NCI-H1417 treated with DMSO at 0.1 percent for 48 hours (cell line): Measurements from ENCODE around the gene GGT1.
"Not testable (repeated sequence)": the region's sequence is repeated elsewhere in the genome, so short reads cannot be mapped to it uniquely, and the experiment has no call there.

Source experiments
- DNase-seq: peaks from one replicate; lab custom pipeline; 2025; lab: John Stamatoyannopoulos, UW

GGT1 gene

DNA sequence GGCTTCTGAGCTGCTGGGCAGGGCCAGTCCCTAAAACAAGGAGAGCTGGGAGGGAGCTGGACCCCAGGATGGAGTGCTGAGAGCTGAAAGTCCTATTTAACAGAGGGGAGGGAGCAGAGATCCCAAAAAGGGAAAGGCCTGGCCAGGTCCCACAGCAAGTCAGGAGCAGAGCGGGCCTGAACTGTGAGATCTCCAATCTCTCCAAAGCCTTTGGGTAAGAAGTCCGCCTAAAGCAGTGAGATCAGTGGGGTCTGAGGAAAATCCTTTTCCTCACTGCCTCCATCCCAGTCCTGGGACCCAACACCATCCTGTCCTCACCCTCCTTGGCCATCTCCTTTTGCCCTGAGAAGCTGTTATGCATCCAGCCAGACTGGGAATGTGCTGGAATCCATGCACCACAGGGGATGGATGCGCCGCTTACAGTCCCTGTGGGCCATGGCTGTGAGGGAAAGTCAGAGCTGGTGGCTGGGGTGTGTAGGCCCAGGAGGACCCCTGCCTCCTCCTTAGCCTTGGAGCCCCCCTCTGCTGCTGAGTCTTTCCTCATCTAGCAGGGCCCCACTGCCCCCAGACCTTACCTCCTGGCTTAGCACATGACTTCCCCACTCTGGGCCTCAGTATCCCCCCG lies 18.7 kb upstream of the GGT1 start:
- DNase-seq = no peak

DNA sequence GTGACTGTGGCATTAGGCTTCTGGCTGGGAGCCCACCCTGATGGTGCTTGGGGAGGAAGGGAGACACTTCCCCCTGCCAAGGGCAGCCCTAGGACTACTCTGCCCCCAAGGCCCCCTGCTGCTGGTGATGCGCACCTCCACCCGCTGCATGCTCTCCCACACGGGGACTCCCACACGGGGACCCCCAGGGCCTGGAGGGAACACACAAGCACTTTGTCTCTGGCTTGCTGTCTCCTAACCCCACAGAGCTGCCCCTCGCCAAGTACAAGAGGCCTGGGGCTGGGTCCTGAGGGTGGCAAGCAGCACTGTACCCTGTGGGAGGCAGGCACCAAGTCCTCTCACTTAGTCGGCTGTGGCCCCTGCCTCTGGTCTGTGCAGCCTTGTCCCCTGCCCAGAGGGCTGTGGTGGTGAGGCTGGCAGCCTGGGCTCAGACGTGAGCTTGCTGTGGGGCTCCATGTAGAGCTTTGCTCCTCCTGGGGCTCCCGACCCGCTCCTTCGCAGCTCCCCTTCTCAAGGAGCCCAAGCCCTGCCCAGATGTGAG lies 18.1 kb upstream of the GGT1 start:
- DNase-seq = no peak

DNA sequence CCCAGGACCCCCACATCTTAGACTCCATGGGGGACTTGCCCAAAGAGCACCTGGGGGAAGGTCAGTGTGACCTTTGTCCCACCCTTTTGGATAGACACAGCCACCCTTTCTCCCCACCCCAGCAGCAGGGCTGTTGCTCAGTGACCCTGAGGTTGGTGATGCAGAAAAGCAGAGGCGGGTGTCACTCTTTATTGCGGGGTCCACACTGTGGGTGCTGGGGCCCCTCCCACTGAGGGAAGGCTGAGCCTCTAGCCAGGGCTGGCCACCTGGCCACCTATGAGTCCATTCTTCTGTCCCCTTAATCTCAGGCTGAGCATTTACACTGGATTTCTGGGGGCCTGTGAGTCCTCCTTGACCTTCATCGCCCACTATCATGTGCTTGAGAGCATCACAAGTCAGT lies 17.5 kb upstream of the GGT1 start:
- no peak for DNase-seq

DNA sequence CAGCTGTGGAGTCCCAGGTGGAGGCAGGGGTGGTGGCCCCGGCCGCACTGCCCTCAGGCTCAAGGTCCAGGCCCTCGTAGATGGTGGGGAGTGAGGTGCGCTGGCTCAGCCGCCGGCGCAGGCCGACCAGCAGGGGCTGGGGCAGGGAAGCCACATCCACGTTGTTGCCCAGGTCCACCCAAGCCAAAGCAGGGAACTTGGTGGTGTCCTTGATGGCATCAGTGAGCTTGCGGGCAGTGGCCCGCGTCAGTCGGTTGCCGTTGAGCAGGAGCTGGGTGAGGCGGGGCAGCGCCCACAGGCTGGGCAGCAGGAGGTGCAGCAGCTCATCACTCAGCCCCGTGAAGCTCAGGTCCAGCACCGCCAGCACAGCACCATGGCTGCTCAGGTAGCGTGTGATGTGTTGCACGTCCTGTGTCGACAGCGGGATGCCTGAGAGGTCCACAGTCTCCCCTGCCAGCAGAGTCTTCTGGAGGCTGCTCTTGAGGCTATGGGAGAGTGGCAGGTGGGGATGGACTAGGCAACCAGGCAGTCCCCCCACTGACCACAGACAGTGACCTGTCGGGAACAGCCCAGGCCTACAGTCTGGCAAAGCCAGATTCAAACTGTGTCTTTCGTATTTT lies 17.0 kb upstream of the GGT1 start:
- DNase-seq = no peak

DNA sequence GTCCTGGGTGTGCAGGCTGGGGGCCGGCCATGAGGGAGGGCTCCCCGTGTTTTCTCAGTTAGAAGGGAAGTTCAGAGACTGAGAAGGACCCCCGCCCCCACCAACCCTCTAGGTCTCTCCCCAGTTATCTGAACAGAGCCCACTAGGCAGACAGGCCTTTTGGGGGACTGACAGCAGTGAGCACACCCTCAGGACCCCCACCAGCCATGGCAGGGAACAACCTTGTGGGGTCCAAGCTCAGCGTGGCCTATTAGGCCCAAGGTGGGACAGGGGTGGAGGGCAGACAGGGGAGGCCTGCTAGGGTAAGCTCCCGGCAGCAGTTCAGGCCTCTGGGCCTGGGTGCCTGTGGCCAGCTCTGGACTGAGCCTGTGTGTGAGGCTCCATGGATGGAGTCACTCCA lies 15.7 kb upstream of the GGT1 start:
- no peak for DNase-seq

DNA sequence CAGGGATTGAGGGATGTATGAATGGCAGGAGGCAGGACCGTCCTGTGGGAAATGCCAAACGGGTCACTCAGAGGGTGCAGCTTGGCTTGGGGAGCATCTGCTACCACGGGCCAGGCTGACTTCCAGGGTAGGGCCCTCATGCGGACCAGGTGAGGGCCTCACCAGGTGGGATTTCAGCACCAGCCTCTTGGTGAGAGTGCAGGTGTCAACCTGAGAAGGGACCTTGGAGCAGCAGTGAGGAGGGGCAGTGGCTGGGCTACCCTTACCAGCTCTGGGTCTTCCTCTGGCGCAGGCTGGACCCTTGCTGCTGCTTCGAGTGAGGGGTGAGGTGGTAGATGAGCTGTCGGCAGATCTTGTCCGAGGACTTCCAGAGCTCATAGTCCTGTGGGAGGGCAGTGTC lies 15.0 kb upstream of the GGT1 start:
- no peak for DNase-seq

DNA sequence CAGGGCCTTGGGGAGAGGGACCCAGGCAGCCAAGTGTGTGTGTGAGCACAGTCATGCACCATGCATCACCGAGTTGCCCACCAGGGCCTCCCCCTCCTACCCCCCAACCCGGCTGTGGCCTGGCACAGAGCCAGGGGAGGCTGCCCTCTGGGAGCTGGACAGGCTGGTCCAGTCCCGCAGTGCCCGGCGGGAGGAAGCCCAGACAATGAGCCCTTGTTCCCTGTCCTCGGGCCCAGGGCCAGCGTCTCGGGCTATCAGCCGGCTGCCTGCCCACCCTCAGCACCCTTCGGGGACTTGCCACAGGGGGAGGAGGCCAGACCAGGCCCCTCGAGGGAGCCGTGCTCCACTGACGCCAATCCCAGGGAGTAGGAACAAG lies 14.6 kb upstream of the GGT1 start:
- no peak for DNase-seq

DNA sequence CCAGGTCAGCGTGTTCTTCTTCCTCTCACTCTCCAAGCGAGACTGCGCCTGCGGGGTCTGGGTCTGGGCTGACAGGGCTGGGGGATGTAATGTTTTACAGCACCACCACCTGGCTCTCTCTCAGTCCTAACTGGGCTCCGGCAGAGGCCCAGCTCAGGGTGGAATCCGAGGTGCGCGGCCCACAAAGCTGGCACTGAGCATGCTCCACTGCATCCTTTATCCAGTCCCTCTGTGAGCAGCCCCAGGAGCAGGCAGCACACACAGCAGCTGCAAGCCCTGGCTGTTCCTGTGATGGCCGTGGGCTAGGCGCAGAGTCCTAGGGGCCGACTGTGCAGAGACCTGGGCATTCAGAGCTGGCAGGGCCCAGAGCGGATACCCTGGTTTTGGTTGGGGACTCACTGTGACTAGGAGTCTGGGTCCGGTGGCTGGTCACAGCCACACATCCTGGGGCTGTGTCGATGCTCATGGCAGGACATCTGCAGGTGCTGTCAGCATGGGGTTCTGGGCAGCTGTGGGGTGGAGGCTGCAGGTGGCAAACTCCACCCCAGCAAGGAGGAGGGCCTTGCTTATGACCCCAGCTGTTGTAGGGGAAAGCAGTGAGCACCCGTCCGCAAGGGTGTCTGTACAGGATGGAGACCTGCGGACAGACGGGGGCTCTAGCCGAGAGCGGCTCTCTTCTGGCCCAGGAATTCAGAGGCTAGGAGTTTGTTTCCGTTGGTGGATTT lies 14.1 kb upstream of the GGT1 start:
- no peak for DNase-seq

DNA sequence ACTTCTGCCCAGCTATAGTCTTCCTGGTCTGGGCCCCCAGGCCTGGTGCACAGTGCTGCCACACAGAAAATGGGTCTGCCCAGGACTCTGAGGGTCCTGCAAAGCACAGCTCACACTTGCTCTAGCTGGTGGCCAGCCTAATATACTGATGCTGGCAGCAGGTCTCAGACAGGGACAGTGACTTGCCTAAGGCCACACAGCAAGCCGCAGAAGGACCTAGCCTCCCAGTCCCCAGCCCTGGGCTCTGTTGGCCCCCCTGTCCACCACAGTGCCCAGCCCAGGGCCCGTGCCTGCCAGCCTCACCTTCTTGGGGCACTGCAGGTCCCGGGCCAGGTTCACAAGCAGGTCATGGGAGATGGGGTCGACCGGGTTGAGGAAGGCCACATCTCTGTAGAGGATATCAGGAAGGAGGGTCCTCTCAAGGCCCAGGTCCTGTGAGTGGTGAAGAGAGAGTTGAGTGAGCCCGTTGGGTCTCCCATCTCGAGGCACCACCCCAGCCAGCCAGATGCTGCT lies 13.4 kb upstream of the GGT1 start:
- no peak for DNase-seq

DNA sequence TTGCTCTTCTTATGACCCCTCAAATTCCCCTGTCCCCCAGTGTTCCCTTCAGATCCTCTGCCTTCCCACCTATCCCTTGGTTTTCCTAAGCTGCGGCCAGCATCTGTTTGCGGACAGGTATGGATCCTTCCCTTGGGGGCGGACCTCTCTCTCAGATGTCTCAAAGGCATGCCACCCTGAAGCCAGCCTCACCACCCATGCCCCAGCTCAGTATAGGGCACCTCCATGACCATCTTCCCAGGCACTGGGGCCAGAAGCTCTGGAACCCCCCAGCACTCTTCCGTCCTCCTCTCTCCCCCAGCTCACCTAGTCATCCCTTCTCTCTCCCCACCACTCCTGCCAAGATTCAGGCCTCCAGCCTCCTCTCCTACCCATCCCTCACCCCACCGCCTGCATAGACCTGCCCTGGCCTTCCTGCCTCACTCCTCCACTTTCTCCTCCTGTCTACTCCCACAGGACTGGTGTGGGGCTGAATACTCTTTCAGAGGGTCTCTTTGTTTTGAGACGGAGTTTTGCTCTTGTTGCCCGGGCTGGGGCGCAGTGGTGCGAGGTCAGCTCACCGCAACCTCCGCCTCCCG lies 12.3 kb upstream of the GGT1 start:
- DNase-seq = no peak

DNA sequence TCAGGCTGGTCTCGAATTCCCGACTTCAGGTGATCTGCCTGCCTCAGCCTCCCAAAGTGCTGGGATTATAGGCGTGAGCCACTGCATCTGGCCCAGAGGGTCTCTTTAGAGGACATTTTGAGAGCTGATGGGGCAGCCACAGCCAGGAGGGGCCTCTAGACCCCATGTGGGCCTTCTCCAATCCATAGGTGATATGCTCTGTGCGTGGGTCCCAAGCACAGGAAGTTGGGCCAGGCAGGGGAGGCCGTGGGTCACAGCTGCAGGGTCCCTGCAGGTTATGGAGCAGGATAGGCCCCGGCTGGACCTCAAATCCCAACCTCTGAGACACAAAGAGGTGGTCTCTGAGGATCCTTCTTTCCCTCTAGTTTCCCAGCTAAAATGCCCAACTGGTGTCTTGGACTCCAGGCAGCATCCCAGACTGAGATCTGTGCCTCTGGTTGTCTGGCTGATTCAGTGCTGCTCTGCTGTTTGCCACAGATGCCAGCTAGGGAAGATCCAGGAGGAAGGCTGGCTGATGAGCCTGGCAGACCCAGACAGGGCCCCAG lies 11.6 kb upstream of the GGT1 start:
- DNase-seq = no peak

DNA sequence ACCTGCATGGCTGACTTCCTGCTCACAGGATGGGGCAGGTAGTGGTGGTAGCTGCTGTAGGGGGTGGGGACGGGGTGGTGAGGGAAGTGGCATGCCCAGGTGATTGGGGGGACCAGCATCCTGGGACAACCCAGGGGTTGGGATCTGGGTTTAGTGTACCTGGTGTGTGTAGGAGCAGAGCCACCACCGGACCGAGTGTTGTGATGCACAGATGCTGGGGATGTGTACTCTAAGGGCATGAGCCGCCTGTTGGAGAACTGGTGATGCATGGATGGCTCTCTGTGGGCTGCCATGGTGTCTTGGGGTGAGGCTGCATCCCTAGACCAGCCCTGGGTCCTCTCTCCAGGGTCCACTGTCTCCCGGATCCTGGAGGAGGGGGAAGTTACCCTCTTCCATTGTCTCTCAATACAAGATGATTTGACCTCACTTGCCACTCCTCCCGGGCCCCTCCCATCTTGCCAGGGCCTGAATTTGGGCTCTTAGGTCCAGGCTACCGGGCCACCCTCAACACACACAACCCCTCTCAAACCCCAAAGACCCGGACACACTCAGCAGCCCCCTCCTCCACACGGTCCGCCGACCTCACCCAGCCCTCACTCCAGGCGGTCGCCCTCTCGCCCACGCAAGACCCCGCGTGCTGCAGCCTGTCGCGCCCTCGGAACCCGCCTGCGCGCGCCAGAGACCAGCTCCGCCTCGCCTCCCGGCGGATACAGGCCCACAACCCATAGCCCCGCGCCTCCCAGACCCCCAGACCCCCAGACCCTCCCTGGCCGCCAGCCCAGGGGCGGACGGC lies 10.7 kb upstream of the GGT1 start:
- no peak for DNase-seq

DNA sequence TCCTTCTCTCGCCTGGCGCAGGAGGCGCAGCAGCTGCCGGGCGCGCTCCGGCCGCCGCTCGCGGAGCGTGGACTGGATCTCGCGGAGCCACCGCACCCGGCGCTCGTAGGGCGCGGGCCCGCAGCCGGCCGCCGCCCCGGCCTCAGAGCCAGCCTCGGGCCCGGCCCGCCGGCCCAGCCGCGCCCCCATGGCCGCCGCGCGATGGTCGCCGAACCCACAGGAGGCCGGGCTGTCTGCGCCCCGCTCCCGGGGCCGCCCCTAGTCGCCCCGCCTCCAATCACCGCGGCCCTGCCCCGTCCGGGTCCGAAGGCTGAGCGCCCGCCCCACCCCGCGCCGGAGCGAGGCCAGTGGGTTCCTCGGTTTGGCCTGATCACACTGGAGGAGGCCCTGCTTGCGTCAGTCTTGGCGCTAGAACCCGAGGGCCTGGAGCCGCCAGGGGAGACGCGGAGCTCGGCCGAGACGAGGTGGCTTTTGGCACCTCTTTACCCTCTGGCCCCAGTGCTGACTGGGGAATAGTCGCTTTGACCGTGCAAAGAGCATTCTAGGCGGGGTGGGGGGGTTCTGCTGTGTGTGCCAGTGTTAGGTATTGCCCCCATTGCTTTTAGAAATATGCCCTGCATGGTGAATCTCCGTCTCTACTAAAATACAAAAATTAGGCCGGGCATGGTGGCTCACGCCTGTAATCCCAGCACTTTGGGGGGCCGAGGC lies 10.0 kb upstream of the GGT1 start, which contains the start of gene LRRC75B:
Gene LRRC75B, minus strand, starts transcription at position 223 of the 708 bp plus-strand sequence. Its CDS starts 34 bp downstream, at position 189.
- DNase-seq = no peak

DNA sequence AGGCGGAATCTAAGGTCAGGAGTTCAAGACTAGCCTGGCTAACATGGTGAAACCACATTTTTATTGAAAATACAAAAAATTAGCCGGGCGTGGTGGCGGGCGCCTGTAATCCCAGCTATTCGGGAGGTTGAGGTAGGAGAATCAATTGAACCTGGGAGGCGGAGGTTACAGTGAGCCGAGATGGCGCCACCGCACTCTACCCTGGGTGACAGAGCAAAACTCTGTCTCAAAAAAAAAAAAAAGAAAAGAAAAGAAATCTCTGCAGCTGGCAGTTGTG lies 9.5 kb upstream of the GGT1 start:
- not testable (repeated sequence) for DNase-seq

DNA sequence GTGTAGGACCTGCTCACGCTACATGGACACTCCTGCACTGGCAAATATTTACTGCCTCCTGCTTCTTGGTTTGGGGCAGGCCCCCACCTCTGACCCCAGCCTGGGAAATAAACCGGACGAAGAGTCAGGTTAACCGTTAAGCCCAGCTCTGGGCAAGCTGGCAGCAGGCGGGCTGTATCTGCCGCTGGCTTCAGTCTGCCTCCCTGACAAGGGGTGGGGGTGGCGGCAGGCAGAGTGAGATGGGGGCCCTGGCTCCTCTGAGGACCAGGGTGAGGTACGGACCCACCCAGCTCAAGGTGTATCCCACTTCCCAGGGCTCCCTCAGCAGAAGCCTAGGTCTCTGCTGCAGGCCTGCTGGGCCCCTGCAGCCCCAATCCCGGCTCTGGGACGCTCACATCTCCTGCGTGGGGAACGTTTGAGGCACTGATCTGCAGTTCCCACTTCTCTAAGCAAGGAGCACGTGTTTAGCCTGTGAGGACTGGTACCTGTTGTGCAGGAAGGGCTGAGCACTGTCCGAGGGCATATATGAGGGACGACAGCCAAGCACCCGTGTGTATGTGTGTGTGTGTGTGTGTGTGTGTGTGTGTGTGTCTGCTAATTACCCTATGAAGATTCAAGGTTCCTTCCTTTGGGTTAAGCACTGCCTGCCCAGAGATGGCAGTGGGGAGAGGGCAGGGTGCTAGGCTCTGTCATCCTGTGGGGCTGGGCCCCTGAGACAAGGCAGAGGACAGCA lies 9.0 kb upstream of the GGT1 start:
- DNase-seq = no peak

DNA sequence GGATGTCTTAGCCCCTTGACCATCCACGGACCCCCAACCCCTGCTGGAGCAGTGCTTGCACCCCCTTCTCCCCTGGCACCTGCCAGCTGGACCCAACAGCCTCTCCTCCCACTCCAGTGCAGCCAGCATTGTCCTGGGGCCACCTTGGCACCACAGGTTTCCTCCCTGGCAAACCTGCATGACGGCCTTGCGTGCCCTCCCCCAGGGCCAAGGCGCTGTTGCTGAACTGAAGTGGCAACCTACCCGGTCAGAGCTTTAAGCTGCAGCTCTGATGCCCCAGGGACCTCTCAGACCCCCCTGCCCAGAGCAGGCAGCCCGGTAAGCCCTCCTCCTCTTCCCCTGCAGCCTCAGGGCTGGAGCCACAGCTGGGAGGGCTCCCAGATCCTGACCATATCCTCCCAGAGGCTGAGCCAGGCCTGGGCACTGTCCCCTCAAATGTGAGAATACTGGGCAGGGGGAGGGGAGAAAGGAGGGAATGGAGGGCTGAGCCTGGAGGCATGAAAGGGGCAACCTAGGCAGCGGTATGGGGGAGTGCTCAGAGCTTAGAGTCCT lies 8.3 kb upstream of the GGT1 start:
- DNase-seq = no peak

DNA sequence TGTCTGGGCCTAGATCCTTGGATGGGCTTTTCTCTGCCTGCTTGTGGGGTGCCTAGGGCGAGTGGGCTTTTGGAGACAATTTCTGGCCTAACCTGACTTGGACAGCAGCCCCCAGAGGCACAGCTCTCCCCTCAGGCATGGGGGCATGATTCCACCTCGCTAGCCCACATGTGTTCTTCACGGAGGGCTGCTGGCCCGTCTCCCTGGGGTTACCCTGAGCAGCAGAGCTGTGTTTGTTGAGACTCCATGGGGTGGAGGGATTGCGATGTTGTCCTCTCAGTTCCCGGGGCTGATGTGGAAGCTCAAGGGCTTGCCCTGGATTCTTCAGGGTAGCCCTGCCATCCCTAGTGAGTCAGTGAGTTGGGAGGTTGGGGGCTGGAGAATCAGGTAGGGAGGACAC lies 7.8 kb upstream of the GGT1 start:
- no peak for DNase-seq

DNA sequence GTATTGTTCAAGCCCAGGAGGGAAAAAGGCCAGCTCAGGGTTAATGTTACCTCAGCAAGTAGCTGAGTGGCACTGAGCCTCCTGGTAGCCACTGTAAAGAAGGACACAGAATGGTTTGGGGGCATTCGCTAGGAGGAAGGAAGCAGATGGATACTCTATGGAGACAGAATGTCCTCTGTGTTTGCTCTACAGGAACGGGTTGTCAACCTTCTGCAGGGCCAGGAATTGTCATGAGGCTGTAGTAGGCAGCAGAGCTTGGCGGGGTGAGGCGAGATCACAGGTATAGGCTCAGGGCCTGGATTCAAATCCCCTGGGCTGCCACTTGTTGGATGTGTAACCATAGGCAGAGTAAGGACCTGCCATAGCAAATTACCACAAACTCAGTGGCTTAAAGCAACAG lies 7.1 kb upstream of the GGT1 start:
- DNase-seq = no peak

DNA sequence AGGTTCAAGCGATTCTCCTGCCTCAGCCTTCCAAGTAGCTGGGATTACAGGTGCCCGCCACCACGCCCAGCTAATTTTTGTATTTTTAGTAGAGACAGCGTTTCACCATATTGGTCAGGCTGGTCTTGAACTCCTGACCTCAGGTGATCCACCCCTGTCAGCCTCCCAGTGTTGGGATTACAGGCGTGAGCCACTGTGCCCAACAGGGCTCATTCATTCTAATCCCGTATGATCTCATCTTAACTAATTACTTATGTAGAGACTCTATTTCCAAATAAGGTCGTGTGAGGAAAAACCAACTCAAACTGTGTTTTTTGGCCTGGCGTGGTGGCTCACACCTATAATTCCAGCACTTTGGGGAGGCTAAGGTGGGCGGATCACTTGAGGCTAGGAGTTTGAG lies 5.9 kb upstream of the GGT1 start:
- DNase-seq = not testable (repeated sequence)

DNA sequence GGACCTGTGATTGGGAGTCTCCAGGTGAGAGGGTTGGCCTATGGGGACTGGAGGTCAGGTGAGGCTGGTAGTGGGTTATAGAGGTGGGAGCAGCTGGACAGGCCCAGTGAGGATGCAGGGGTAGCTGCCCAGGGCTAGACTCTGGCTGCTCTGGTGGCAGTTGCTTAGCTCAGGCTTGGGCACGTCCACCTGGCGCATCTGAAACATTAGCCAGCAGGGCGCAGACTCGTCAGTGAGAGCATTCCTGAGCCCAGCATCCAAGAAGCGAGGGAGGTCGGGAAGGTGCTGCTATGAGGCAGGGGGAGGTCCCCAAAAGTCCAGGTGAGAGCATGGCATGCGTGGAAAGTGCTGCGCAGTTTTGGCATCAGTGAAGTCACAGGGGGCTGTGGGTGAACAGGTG lies 3.5 kb upstream of the GGT1 start:
- DNase-seq = no peak
